T-cell (primary cell): Measurements from ENCODE around the gene GATC. TPM values are rescaled to one million over a fixed set of nuclear protein-coding genes. Genes with fewer than 3 reads are reported as not detected.
"Not testable (repeated sequence)": the region's sequence is repeated elsewhere in the genome, so short reads cannot be mapped to it uniquely, and the experiment has no call there.

Experiments used
- ATAC-seq, 4 experiments: fragments of 200-7000 bp in 3 of 4; fragments of 150-1000 bp in 1 of 4; cut with Tn5 transposase; replicated peaks in 1 of 4; 1 replicate in 3 of 4; 2 replicates in 1 of 4; pipeline ENCODE4 v1.10.0; 2021; ENCODE audit warnings: moderate library complexity in 3 of 4, mild to moderate bottlenecking in 2 of 4, moderate number of reproducible peaks in 1 of 4
- CTCF ChIA-PET, 2 donors: fragments of 300-600 bp; sonication (Branson Sonifier 250); formaldehyde crosslinking; loops; one replicate each; lab custom pipeline; 2022; ENCODE audit warnings: antibody characterized with exemption in 2 of 2; lab: Charles Lee
- POLR2A ChIA-PET, 2 donors: fragments of 300-600 bp; sonication (Branson Sonifier 250); formaldehyde crosslinking; loops; one replicate each; lab custom pipeline; 2022; ENCODE audit warnings: antibody characterized with exemption in 2 of 2; lab: Charles Lee
- DNase-seq, 35 experiments: peaks; one replicate each; pipeline versions ENCODE4 v3.0.0 to v3.0.0-alpha.2; 2013 to 2023
- H3K27ac ChIP-seq: one replicate; pipeline ENCODE4 v1.5.1; 2013; ENCODE audit warnings: low read length
- H3K27me3 ChIP-seq, 2 experiments: replicated peaks in 1 of 2; 1 replicate in 1 of 2; 2 replicates in 1 of 2; pipeline versions ENCODE4 v1.6.1 to v1.7.0; 2013; ENCODE audit warnings: low read length in 1 of 2, mixed read lengths in 1 of 2; ENCODE audit not compliant: control insufficient read depth in 2 of 2, insufficient read depth in 2 of 2; ENCODE audit errors: extremely low read depth in 1 of 2
- H3K36me3 ChIP-seq, 2 donors: 1 replicate in 1 of 2; 2 replicates in 1 of 2; pipeline versions ENCODE4 v1.6.1 to v1.7.0; 2013; ENCODE audit warnings: low read length in 1 of 2; ENCODE audit not compliant: control insufficient read depth in 2 of 2, insufficient read depth in 1 of 2; ENCODE audit errors: extremely low read depth in 1 of 2
- H3K4me1 ChIP-seq, 2 experiments: 1 replicate in 1 of 2; 2 replicates in 1 of 2; pipeline versions ENCODE4 v1.6.1 to v1.7.0; 2013; ENCODE audit warnings: low read length in 2 of 2, mixed read lengths in 1 of 2; ENCODE audit not compliant: insufficient read depth in 2 of 2, control insufficient read depth in 1 of 2; ENCODE audit errors: extremely low read depth in 1 of 2
- H3K4me3 ChIP-seq, 2 donors: 1 replicate in 1 of 2; 2 replicates in 1 of 2; pipeline versions ENCODE4 v1.5.1 to v1.7.0; 2013; ENCODE audit warnings: mild to moderate bottlenecking in 2 of 2, low read length in 1 of 2, moderate library complexity in 1 of 2; ENCODE audit not compliant: control insufficient read depth in 1 of 2; ENCODE audit errors: extremely low read depth in 1 of 2
- H3K9me3 ChIP-seq: 2 replicates; pipeline ENCODE4 v1.7.0; 2013
- H3K27ac Mint-ChIP-seq, 2 donors: one replicate each; pipeline ENCODE4 v1.8.0; 2020 to 2021; ENCODE audit warnings: mild to moderate bottlenecking in 2 of 2, mixed read lengths in 2 of 2
- H3K27me3 Mint-ChIP-seq, 2 donors: one replicate each; pipeline ENCODE4 v1.8.0; 2021 to 2022; ENCODE audit warnings: mixed read lengths in 2 of 2
- H3K36me3 Mint-ChIP-seq: one replicate; pipeline ENCODE4 v1.8.0; 2021; ENCODE audit warnings: mixed read lengths
- H3K4me1 Mint-ChIP-seq, 3 donors: one replicate each; pipeline ENCODE4 v1.8.0; 2020 to 2022; ENCODE audit warnings: mixed read lengths in 3 of 3, mild to moderate bottlenecking in 1 of 3
- H3K4me3 Mint-ChIP-seq, 3 donors: one replicate each; pipeline ENCODE4 v1.8.0; 2020 to 2022; ENCODE audit warnings: mild to moderate bottlenecking in 3 of 3, mixed read lengths in 3 of 3, moderate library complexity in 3 of 3
- H3K9me3 Mint-ChIP-seq, 3 donors: one replicate each; pipeline ENCODE4 v1.8.0; 2020 to 2022; ENCODE audit warnings: mixed read lengths in 3 of 3
- WGBS: methylation state at CpG from one replicate; pipeline ENCODE4 v1.1.5; 2013; ENCODE audit warnings: missing lambda C conversion rate; ENCODE audit not compliant: insufficient coverage; 5-methylcytosine and 5-hydroxymethylcytosine counted together
- total RNA-seq, 35 experiments: library from RNA in 6 of 35; stranded (reverse) in 6 of 35; fragments of 120-200 nt in 1 of 35; gene quantifications; one replicate each; pipeline versions ENCODE4 v1.2.1 to v1.2.4 and lab custom pipeline; 2013 to 2026

Gene GATC
- total RNA-seq, 5 donors from 2014 or later (not counting 1 experiment from before 2014, with no cell fraction given), result 15.9 to 47.2 (median 30.3) TPM

GRCh38 chr12:120446844-120447178, 567 bp downstream of the GATC start:
- H3K9me3 Mint-ChIP-seq, H3K27me3 Mint-ChIP-seq, CTCF ChIA-PET, POLR2A ChIA-PET, H3K27me3 ChIP-seq, DNase-seq, ATAC-seq, H3K9me3 ChIP-seq: not testable (repeated sequence)
- Histone ChIP-seq H3K36me3 (peaks cover 2 to 26% of the 10 kb centered on the region in 2 donors), H3K4me3 (peak overlapping the region; percentile 92 to 99), H3K27ac (peak overlapping the region; percentile 79), H3K4me1 (peaks cover 13 to 31% of the 10 kb centered on the region in 2 experiments)
- no CpG with 5 or more reads among the region's 17 CpGs for WGBS
- Mint-ChIP-seq H3K4me1 (peaks cover 34 to 44% (median 38%) of the 10 kb centered on the region in 3 donors), H3K27ac (peak overlapping the region; percentile 90 to 96), H3K4me3 (peak overlapping the region; percentile 97 to 98 (median 98)), H3K36me3 (peaks cover 16% of the 10 kb centered on the region)

- Histone ChIP-seq H3K4me3 (no peak overlapping the region), H3K4me1 (peaks cover 13 to 31% of the 10 kb centered on the region in 2 experiments), H3K36me3 (peaks cover 0 to 25% of the 10 kb centered on the region in 2 donors), H3K27ac (no peak overlapping the region), H3K9me3 (no peaks in the 10 kb centered on the region), H3K27me3 (no peaks in the 10 kb centered on the region)
- no peaks in the 10 kb centered on the region for H3K27me3 Mint-ChIP-seq
- peaks cover 16% of the 10 kb centered on the region for H3K36me3 Mint-ChIP-seq
- H3K4me3 Mint-ChIP-seq, result peak overlapping the region; percentile 97 to 98 (median 98)
- no peaks in the 10 kb centered on the region for H3K9me3 Mint-ChIP-seq
- WGBS, result 100% methylated on average over 4 of the region's 4 CpGs
- CTCF ChIA-PET, result interaction anchor here (0.6 to 1.2 kb wide), 5 partner anchors 9 to 904 kb away, joined by 3 to 4 read pairs (median 4); partner anchors contain the start of gene ANAPC5 (in 1 of the 2)
- no peak for ATAC-seq
- POLR2A ChIA-PET, result no interaction called here
- no peak for DNase-seq
- H3K4me1 Mint-ChIP-seq, result peaks cover 34 to 44% (median 38%) of the 10 kb centered on the region in 3 donors
- H3K27ac Mint-ChIP-seq, result peak overlapping the region in 1 of 2 donors; percentile 34
Measured at GRCh38 chr12:120447992-120448391, 1.7 kb downstream of the GATC start.

GRCh38 chr12:120452524-120452923, 6.3 kb downstream of the GATC start:
- Histone ChIP-seq H3K36me3 (peaks cover 0 to 39% of the 10 kb centered on the region in 2 donors), H3K4me1 (peaks cover 4 to 11% of the 10 kb centered on the region in 2 experiments)
- not testable (repeated sequence) for H3K9me3 Mint-ChIP-seq, H3K27ac Mint-ChIP-seq, H3K4me3 ChIP-seq, ATAC-seq, H3K27me3 Mint-ChIP-seq, DNase-seq, H3K27me3 ChIP-seq, H3K9me3 ChIP-seq, H3K27ac ChIP-seq, H3K4me3 Mint-ChIP-seq
- H3K4me1 Mint-ChIP-seq, result peaks cover 12 to 22% (median 21%) of the 10 kb centered on the region in 3 donors
- 92% methylated on average over 2 of the region's 5 CpGs for WGBS
- H3K36me3 Mint-ChIP-seq, result peaks cover 12% of the 10 kb centered on the region
- ChIA-PET POLR2A (interaction anchor here in 1 of 2 donors (0.5 to 0.7 kb wide), 3 partner anchors 65 to 191 kb away, joined by 3 to 5 read pairs (median 3); no protein-coding TSS in a partner anchor), CTCF (interaction anchor here (1.2 to 1.8 kb wide), 3 partner anchors 11 to 14 kb away, joined by 3 to 7 read pairs (median 3); no protein-coding TSS in a partner anchor)

- Mint-ChIP-seq H3K9me3 (no peaks in the 10 kb centered on the region), H3K4me1 (peaks cover 5 to 15% (median 14%) of the 10 kb centered on the region in 3 donors), H3K27me3 (no peaks in the 10 kb centered on the region), H3K36me3 (peaks cover 12% of the 10 kb centered on the region), H3K27ac (peak overlapping the region in 1 of 2 donors; percentile 75), H3K4me3 (no peak overlapping the region)
- CTCF ChIA-PET, result interaction anchor here (0.5 to 1.8 kb wide), 5 partner anchors 8 to 140 kb away, joined by 3 to 7 read pairs (median 5); partner anchors contain the start of gene DYNLL1 (in 1 of the 2)
- peaks cover 2 to 5% of the 10 kb centered on the region in 2 experiments for H3K4me1 ChIP-seq
- POLR2A ChIA-PET, result interaction anchor here (0.6 to 0.7 kb wide), 3 partner anchors 44 to 190 kb away, joined by 3 read pairs; no protein-coding TSS in a partner anchor
- 95% methylated on average over 3 of the region's 3 CpGs for WGBS
- DNase-seq (no peak), ATAC-seq (no peak)
- H3K27ac ChIP-seq, result no peak overlapping the region
- H3K36me3 ChIP-seq, result peaks cover 0 to 43% of the 10 kb centered on the region in 2 donors
- H3K27me3 ChIP-seq, result no peaks in the 10 kb centered on the region
- H3K4me3 ChIP-seq, result no peak overlapping the region
- H3K9me3 ChIP-seq, result no peaks in the 10 kb centered on the region
Measured at GRCh38 chr12:120453060-120453750, 7.0 kb downstream of the GATC start.

DNA sequence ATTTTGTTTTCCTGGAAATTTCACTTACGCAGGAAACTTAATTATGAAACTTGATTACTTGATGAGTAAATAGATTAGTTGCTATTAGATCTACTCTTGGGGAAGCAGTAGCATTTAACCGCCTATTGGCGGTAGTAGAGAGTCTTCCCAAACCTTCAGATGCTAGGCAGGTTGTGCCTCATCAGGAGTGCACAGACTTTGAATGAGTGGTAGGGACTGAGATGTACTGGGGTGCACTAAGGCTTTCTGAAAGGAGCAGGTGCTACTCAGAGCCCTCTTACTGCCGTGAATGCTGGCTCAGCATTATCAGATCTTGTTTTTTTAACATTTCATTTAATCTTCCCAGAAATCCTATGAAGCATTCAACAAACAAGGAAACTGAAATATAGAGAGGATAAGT, 7.7 kb downstream of the GATC start:
- Mint-ChIP-seq H3K9me3 (no peaks in the 10 kb centered on the region), H3K27ac (peak overlapping the region in 1 of 2 donors; percentile 75), H3K27me3 (no peaks in the 10 kb centered on the region), H3K4me1 (peaks cover 4 to 14% (median 10%) of the 10 kb centered on the region in 3 donors), H3K36me3 (peaks cover 16% of the 10 kb centered on the region), H3K4me3 (no peak overlapping the region)
- Histone ChIP-seq H3K36me3 (peaks cover 0 to 50% of the 10 kb centered on the region in 2 donors), H3K27me3 (no peaks in the 10 kb centered on the region), H3K4me3 (no peak overlapping the region), H3K27ac (no peak overlapping the region), H3K9me3 (no peaks in the 10 kb centered on the region), H3K4me1 (peaks cover 2 to 3% of the 10 kb centered on the region in 2 experiments)
- ChIA-PET CTCF (interaction anchor here (0.9 to 1.6 kb wide), 4 partner anchors 9 to 43 kb away, joined by 3 to 5 read pairs (median 4); partner anchors contain the start of gene DYNLL1 (in 1 of the 2)), POLR2A (no interaction called here)
- peak in 4 of 35 experiments; percentile 10 to 58 (median 21) for DNase-seq
- ATAC-seq, result peak; percentile 81 to 88 (median 82)
- WGBS, result no CpG with 5 or more reads among the region's 4 CpGs

- H3K27ac Mint-ChIP-seq, result no peak overlapping the region
- CTCF ChIA-PET, result interaction anchor here in 1 of 2 donors (1.5 kb wide), 1 partner anchor 12 kb away, joined by 7 read pairs; no protein-coding TSS in a partner anchor
Measured at GRCh38 chr12:120455302-120455701, 9.1 kb downstream of the GATC start.

More at GRCh38 chr12:120455302-120455701, 9.1 kb downstream of the GATC start:
- no peaks in the 10 kb centered on the region for H3K9me3 Mint-ChIP-seq
- ATAC-seq (no peak), DNase-seq (no peak)
- H3K9me3 ChIP-seq, result no peaks in the 10 kb centered on the region
- peaks cover 0 to 2% of the 10 kb centered on the region in 2 experiments for H3K4me1 ChIP-seq
- H3K27me3 ChIP-seq, result no peaks in the 10 kb centered on the region
- no peak overlapping the region for H3K4me3 ChIP-seq
- H3K4me3 Mint-ChIP-seq, result no peak overlapping the region
- H3K27me3 Mint-ChIP-seq, result no peaks in the 10 kb centered on the region
- POLR2A ChIA-PET, result no interaction called here
- H3K36me3 ChIP-seq, result peaks cover 0 to 57% of the 10 kb centered on the region in 2 donors
- WGBS, result 100% methylated on average over 1 of the region's 7 CpGs
- H3K4me1 Mint-ChIP-seq, result peaks cover 0 to 9% (median 1%) of the 10 kb centered on the region in 3 donors
- H3K27ac ChIP-seq, result no peak overlapping the region
- peaks cover 26% of the 10 kb centered on the region for H3K36me3 Mint-ChIP-seq
